ENCODE results near the gene MALAT1. TPM values are rescaled to one million over a fixed set of nuclear protein-coding genes. Genes with fewer than 3 reads are reported as not detected.
A peak's percentile ranks its signal among the peaks of the same experiment; 100 is the strongest.

MALAT1 gene
- total RNA-seq, 3 donors from 2014 or later (not counting 1 experiment from before 2014, with no cell fraction given): 32,911 to 36,726 (median 33,502) TPM

GRCh38 chr11:65545853-65546216, 47.0 kb downstream of the MALAT1 start:
- Histone ChIP-seq H3K9me3 (ENCODE audit: control insufficient read depth, insufficient read depth, low read length) (no peaks in the 10 kb centered on the region), H3K36me3 (ENCODE audit: control insufficient read depth, insufficient read depth, low read length) (peaks cover 7% of the 10 kb centered on the region), H3K27me3 (ENCODE audit: control insufficient read depth, insufficient read depth, low read length) (no peaks in the 10 kb centered on the region), H3K4me1 (ENCODE audit: control insufficient read depth, insufficient read depth, low read length) (peaks cover 42% of the 10 kb centered on the region), H3K27ac (ENCODE audit: low read length) (peak overlapping the region; percentile 69), H3K4me3 (ENCODE audit: low read length) (no peak overlapping the region)
- TF ChIP-seq CTCF (IDR thresholded peaks at IDR 0.05): no peak
- ATAC-seq: no peak
- no peaks in the 10 kb centered on the region for H3K27me3 Mint-ChIP-seq (ENCODE audit: low read depth in 2 of 2)
- H3K4me1 Mint-ChIP-seq: peaks cover 23 to 55% of the 10 kb centered on the region in 2 donors
- peak overlapping the region; percentile 77 to 87 for H3K27ac Mint-ChIP-seq
- no peak for DNase-seq
- intact Hi-C loops (cut with micrococcal nuclease): loop anchor here (1.0 to 10.0 kb wide), 2 partner anchors 24 to 439 kb away; partner anchors contain the start of gene ZNRD2
- peak overlapping the region; percentile 81 for H3K4me3 Mint-ChIP-seq
- 43% methylated on average over 4 of the region's 4 CpGs for WGBS (ENCODE audit: insufficient coverage)
- no peaks in the 10 kb centered on the region for H3K36me3 Mint-ChIP-seq
- H3K9me3 Mint-ChIP-seq: no peaks in the 10 kb centered on the region

- Mint-ChIP-seq H3K4me3 (peak overlapping the region; percentile 81), H3K9me3 (no peaks in the 10 kb centered on the region), H3K4me1 (peaks cover 23 to 51% of the 10 kb centered on the region in 2 donors), H3K36me3 (no peaks in the 10 kb centered on the region), H3K27ac (peak overlapping the region; percentile 77 to 87), H3K27me3 (ENCODE audit: low read depth in 2 of 2) (no peaks in the 10 kb centered on the region)
- Histone ChIP-seq H3K9me3 (ENCODE audit: control insufficient read depth, insufficient read depth, low read length) (no peaks in the 10 kb centered on the region), H3K4me3 (ENCODE audit: low read length) (peak overlapping the region; percentile 34), H3K36me3 (ENCODE audit: control insufficient read depth, insufficient read depth, low read length) (peaks cover 7% of the 10 kb centered on the region), H3K4me1 (ENCODE audit: control insufficient read depth, insufficient read depth, low read length) (peaks cover 36% of the 10 kb centered on the region), H3K27ac (ENCODE audit: low read length) (peak overlapping the region; percentile 71), H3K27me3 (ENCODE audit: control insufficient read depth, insufficient read depth, low read length) (no peaks in the 10 kb centered on the region)
- DNase-seq (peak; percentile 96 to 99), ATAC-seq (peak; percentile 92 to 97 (median 95))
- WGBS (ENCODE audit: insufficient coverage): under 1% methylated on average over 63 of the region's 64 CpGs
- intact Hi-C loops (cut with micrococcal nuclease): loop anchor here (1.0 to 10.0 kb wide), 2 partner anchors 24 to 438 kb away; partner anchors contain the start of gene ZNRD2
- no peak for TF ChIP-seq CTCF (IDR thresholded peaks at IDR 0.05)
These were observed 47.5 kb downstream of the MALAT1 start for GRCh38 chr11:65546217-65546958.

DNA sequence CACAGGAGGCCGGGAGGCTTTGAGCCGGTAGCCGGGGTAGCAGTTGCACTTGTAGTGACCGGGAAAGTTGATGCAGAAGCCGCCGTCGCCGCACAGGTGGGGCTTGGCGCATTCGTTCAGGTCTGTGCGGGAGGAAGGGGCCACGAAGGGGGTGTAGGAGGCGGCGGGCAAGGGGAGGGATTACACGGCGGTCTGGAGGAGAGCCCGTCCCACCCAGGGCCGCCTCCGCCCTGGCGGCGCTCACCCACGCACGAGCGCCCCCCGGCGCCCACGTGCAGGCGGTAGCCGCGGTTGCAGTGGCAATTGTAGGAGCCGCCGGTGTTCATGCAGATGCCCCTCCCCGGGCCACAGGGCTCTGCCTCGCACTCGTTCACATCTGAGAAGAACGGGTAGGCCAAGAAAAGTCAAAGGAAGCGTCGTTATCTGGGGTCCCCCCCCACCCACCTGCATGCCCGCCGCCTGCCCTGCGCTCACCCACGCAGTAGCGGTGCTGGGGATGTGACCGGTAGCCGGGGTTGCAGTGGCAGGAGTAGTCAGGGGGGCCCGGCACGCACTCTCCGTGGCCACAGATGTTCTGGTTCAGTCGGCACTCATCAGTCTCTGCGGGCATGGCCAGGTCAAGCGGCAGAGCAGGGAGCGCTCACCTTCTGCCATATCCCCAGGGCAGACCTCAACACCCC, 48.7 kb downstream of the MALAT1 start:
- Mint-ChIP-seq H3K4me3 (peak overlapping the region; percentile 47), H3K27me3 (ENCODE audit: low read depth in 2 of 2) (no peaks in the 10 kb centered on the region), H3K9me3 (no peaks in the 10 kb centered on the region), H3K36me3 (no peaks in the 10 kb centered on the region), H3K4me1 (peaks cover 31 to 60% of the 10 kb centered on the region in 2 donors), H3K27ac (peak overlapping the region in 1 of 2 donors; percentile 87)
- peaks cover 42% of the 10 kb centered on the region for H3K4me1 ChIP-seq (ENCODE audit: control insufficient read depth, insufficient read depth, low read length)
- ATAC-seq (no peak), DNase-seq (peak in 1 of 2 donors; percentile 76)
- H3K27me3 ChIP-seq (ENCODE audit: control insufficient read depth, insufficient read depth, low read length): no peaks in the 10 kb centered on the region
- no peak overlapping the region for H3K4me3 ChIP-seq (ENCODE audit: low read length)
- peaks cover 13% of the 10 kb centered on the region for H3K36me3 ChIP-seq (ENCODE audit: control insufficient read depth, insufficient read depth, low read length)
- 74% methylated on average over 52 of the region's 52 CpGs for WGBS (ENCODE audit: insufficient coverage)
- intact Hi-C loops (cut with micrococcal nuclease): loop anchor here (10.0 kb wide), 1 partner anchor 437 kb away; no protein-coding TSS in a partner anchor
- peak overlapping the region; percentile 12 for H3K27ac ChIP-seq (ENCODE audit: low read length)
- TF ChIP-seq CTCF (IDR thresholded peaks at IDR 0.05): no peak
- no peaks in the 10 kb centered on the region for H3K9me3 ChIP-seq (ENCODE audit: control insufficient read depth, insufficient read depth, low read length)

Measured in natural killer cell (primary cell).